Peyer's patch (tissue), 4 donors: ENCODE measurements around the gene WRAP53.

Source experiments
- POLR2A ChIP-seq, 2 donors: fragments of 450-650 bp; IDR thresholded peaks; one replicate each; pipeline ENCODE4 v1.5.1; 2017; ENCODE audit warnings: antibody characterized with exemption in 2 of 2, mild to moderate bottlenecking in 2 of 2, moderate library complexity in 2 of 2
- TF ChIP-seq, protein P1 (sequence below), 6 experiments: fragments of 450-650 bp in 4 of 6; fragments of 200-600 bp in 2 of 6; sonication (generic) in 1 of 6; IDR thresholded peaks; one replicate each; pipeline ENCODE4 v1.5.1; 2017 to 2019; ENCODE audit warnings: antibody characterized with exemption in 6 of 6, mild to moderate bottlenecking in 3 of 6, moderate library complexity in 1 of 6

DNA sequence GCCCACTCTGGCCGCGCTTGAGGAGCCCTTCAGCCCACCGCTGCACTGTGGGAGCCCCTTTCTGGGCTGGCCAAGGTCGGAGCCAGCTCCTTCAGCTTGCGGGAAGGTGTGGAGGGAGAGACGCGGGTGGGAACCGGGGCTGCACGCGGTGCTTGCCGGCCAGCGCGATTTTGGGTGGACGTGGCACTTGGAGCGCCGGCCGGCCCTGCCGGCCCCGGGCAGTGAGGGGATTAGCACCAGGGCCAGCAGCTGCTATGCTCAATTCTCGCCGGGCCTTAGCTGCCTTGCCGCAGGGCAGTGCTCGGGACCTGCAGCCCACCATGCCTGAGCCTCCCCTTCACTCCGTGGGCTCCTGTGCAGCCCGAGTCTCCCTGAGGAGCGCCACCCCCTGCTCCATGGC lies 47.5 kb upstream of the WRAP53 start:
- TF ChIP-seq, protein P1, sequence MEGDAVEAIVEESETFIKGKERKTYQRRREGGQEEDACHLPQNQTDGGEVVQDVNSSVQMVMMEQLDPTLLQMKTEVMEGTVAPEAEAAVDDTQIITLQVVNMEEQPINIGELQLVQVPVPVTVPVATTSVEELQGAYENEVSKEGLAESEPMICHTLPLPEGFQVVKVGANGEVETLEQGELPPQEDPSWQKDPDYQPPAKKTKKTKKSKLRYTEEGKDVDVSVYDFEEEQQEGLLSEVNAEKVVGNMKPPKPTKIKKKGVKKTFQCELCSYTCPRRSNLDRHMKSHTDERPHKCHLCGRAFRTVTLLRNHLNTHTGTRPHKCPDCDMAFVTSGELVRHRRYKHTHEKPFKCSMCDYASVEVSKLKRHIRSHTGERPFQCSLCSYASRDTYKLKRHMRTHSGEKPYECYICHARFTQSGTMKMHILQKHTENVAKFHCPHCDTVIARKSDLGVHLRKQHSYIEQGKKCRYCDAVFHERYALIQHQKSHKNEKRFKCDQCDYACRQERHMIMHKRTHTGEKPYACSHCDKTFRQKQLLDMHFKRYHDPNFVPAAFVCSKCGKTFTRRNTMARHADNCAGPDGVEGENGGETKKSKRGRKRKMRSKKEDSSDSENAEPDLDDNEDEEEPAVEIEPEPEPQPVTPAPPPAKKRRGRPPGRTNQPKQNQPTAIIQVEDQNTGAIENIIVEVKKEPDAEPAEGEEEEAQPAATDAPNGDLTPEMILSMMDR (IDR thresholded peaks at IDR 0.05): no peak
- TF ChIP-seq POLR2A (IDR thresholded peaks at IDR 0.05): no peak
